Fibroblast of the aortic adventitia (primary cell): Measurements from ENCODE around the gene MEOX1. TPM values are rescaled to one million over a fixed set of nuclear protein-coding genes. Genes with fewer than 3 reads are reported as not detected.
"Not testable (repeated sequence)": the region's sequence is repeated elsewhere in the genome, so short reads cannot be mapped to it uniquely, and the experiment has no call there.

Experiments
- DNase-seq: peaks from one replicate; pipeline ENCODE4 v3.0.0-alpha.2; 2010; ENCODE audit warnings: low read depth
- H3K4me3 ChIP-seq: 2 replicates; pipeline ENCODE4 v1.5.1; 2011; ENCODE audit warnings: low read depth, mild to moderate bottlenecking, control low read depth, low read length, moderate library complexity
- CTCF ChIP-seq: IDR thresholded peaks from 2 replicates; pipeline ENCODE4 v1.5.1; 2011; ENCODE audit warnings: mild to moderate bottlenecking, low read length, control low read depth, inconsistent platforms; ENCODE audit not compliant: insufficient read depth
- total RNA-seq: library from RNA; depleted of rRNA; stranded (reverse); fragments of >200 nt; gene quantifications from 2 replicates; pipeline ENCODE4 v1.2.3, GENCODE V29; 2012; ENCODE audit warnings: low replicate concordance

MEOX1 gene
- total RNA-seq, 1 donor = not detected

GRCh38 chr17:43694081-43694870 lies 32.6 kb upstream of the MEOX1 start:
- peak; percentile 83 for DNase-seq
- peak; percentile 91 for TF ChIP-seq CTCF
- H3K4me3 ChIP-seq = no peak overlapping the region

- no peak overlapping the region for H3K4me3 ChIP-seq
- TF ChIP-seq CTCF = no peak
- DNase-seq = no peak
These were observed 29.6 kb upstream of the MEOX1 start for GRCh38 chr17:43691317-43691693.

- DNase-seq = no peak
- H3K4me3 ChIP-seq = no peak overlapping the region
- no peak for TF ChIP-seq CTCF
These were observed 29.0 kb upstream of the MEOX1 start for GRCh38 chr17:43690624-43691316.

- TF ChIP-seq CTCF = no peak
- no peak overlapping the region for H3K4me3 ChIP-seq
- no peak for DNase-seq
These were observed 28.1 kb upstream of the MEOX1 start for GRCh38 chr17:43689814-43690213.

GRCh38 chr17:43689131-43689530 lies 27.4 kb upstream of the MEOX1 start:
- DNase-seq = no peak
- TF ChIP-seq CTCF = no peak
- H3K4me3 ChIP-seq = no peak overlapping the region

- H3K4me3 ChIP-seq, DNase-seq: not testable (repeated sequence)
These were observed 25.2 kb upstream of the MEOX1 start for GRCh38 chr17:43686957-43687356.

- no peak for DNase-seq
- no peak for TF ChIP-seq CTCF
- no peak overlapping the region for H3K4me3 ChIP-seq
These were observed 22.4 kb upstream of the MEOX1 start for GRCh38 chr17:43683928-43684653.
